HG03066 (cell line): ENCODE measurements around the gene GBP4.
"Not testable (repeated sequence)": the region's sequence is repeated elsewhere in the genome, so short reads cannot be mapped to it uniquely, and the experiment has no call there.

Experiments used
- ATAC-seq: cut with Tn5 transposase; IDR thresholded peaks from one replicate; pipeline ENCODE4 v1.9.1; 2021; ENCODE audit warnings: low read depth; ENCODE audit not compliant: unreplicated experiment

Gene GBP4, protein sequence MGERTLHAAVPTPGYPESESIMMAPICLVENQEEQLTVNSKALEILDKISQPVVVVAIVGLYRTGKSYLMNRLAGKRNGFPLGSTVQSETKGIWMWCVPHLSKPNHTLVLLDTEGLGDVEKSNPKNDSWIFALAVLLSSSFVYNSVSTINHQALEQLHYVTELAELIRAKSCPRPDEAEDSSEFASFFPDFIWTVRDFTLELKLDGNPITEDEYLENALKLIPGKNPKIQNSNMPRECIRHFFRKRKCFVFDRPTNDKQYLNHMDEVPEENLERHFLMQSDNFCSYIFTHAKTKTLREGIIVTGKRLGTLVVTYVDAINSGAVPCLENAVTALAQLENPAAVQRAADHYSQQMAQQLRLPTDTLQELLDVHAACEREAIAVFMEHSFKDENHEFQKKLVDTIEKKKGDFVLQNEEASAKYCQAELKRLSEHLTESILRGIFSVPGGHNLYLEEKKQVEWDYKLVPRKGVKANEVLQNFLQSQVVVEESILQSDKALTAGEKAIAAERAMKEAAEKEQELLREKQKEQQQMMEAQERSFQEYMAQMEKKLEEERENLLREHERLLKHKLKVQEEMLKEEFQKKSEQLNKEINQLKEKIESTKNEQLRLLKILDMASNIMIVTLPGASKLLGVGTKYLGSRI

DNA sequence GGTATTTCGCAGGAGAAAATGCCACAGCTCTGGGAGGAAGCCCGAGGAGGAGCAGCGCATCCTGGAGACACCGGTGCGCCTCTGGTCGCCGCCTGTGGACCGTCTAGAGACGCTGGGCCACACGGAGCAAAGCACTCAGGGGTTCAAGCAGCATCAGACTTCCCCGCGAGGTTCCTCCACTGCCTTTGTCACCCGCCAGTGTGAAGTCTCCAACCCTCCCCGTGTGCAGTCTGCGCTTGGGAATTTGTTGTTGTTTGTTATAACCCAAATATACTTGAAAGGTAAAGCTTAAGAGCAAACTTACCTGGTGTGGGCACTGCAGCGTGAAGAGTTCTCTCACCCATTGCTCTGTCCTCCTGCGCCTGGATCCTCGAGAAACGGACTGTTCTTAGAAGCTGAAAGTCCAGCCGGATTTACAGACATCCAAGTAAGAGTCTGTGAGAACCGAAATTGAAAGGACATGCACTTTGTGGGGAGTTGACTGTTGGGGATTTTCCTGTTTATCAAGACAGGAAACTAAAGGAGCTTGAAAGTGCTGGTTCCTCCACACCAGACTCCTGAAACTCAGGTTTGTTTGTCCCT is at the start of gene GBP4:
GBP4 (minus strand) TSS at position 452 of the 582 bp plus-strand sequence; CDS start at position 344, 108 bp downstream.
- peak; percentile 59 for ATAC-seq

DNA sequence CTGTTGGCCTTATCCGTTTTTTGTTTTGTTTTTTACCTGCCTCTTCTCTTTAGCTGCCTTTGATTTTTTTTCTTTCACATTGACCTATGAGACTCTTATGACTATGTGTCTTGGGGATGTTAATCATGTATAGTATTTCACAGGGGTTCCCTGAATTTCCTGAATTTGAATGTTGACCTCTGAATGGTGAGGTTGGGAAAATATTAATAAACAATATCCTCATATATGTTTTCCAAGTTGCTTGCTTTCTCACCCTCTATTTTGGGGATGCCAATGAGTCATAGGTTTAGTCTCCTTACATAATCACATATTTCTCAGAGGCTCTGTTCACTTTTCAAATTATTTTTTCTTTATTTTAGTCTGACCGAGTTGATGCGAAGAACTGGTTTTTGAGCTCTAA is 44.3 kb upstream of the GBP4 start:
- ATAC-seq = no peak

DNA sequence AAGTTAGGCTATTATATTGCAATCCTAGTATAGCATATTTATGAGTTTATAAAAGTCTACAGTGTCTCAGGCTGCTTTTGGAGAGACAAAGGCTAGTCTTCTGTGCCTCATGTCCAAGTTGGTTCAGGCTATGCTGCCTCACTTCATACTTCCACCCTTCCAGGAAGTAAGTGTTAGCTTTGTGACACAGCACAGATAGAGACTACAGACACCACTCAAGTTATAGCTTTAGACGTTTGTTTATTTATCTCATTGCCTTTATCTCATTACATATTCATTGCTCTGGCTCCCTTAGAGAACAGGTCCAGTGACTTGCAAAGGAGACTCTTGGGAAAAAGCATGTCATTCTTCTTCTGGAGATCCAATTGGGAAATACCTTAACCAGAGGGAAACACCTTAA is 22.6 kb upstream of the GBP4 start:
- ATAC-seq = no peak

- ATAC-seq = not testable (repeated sequence)
Observed at GRCh38 chr1:89219851-89220250, 21.1 kb upstream of the GBP4 start.

GRCh38 chr1:89218941-89219340 is 20.2 kb upstream of the GBP4 start:
- ATAC-seq = not testable (repeated sequence)

DNA sequence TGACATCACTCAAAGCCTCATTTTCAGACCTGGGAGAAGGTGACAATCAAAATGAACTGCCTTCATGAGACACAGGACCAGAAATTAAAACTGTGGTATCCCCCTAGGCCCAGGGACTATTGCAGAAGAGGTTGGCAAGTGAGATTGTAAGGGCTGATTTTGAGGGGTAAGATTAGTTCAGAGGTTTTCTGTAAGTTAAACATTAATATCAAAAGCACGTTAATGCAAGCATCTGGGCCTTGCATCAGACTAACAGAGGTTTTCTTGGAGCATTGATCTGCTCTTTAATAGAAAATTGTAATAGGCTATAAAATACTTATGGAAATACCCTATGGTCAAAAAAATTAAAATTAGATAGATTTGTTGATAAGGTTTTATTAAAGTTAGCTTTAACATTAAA is 14.6 kb upstream of the GBP4 start:
- no peak for ATAC-seq

DNA sequence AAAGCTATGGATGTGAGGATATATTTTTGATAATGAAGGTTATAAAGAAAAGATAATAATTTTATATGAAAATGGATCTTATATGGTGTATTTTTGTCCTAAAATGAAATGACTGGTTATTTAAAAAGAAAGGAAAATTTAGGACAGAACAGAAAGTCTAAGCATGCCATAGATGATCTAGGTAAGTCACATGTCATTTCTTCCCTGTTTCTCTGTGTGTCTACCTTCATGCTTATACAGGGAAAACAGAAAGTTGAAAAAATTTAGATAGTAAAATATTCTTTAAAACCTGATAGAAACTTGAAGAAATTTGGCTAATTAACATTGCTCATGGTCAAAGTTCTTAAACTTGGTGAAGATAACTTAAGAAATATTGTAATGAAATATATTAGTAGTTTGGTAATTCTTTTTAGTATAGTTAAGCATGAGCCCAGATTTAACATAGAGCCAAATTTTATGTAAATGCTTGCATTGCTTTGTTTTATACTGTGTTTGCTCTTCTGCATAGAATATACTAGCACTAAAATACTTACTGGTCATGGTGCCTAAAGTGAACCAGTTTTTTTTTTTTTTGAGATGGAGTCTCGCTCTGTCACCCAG is 12.4 kb upstream of the GBP4 start:
- no peak for ATAC-seq

- ATAC-seq = no peak
Observed at GRCh38 chr1:89206373-89206772, 7.6 kb upstream of the GBP4 start.

DNA sequence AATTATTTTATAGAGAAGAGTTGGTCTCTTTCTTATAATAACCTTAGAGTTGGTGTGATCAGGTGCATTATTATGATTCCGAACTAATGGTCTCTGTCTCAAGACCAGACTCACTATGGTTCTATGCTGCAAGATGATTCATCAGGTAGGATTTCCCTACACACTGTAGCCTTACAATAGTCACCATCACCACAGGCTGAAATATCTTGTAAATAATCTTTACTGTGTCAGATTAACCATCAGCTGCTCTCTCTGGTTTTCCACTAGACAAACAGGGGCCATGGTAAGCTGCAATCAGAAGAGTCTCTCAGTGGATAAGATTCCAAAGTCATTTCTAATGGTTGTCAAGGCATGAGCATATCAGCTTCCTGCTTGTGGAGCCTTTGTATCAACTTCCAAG is 4.4 kb upstream of the GBP4 start:
- no peak for ATAC-seq

DNA sequence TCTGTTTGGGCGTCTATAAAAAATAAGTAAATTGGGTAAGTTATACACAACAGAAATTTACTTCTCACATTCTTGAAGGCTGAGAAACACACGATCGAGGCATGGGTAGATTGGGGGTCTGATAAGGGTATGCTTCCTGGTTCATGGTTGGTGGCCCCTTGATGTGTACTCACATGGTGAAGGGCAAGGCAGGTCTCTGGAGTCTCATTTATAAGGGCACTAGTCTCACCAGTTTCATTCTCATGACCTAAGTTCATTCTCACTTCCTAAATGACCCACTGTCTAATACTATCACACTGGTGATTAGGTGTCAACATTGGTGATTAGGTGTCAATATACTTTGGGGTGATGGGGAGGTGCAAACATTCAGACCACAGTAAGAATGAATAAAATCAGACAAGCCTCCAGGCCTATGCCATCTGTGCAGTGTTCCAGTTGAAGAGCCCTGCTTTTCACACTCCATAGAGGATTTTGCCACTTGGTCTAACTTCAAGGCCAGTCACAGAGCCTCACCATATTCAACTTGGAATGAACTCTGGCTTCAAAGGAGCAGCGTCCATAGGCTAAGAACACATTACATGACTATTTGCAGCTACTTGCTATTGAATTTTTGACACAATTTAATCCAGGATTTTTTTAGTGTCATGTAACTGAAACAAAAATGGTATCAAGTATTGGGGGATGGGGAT is 2.5 kb upstream of the GBP4 start:
- ATAC-seq = peak; percentile 65

GRCh38 chr1:89200663-89201062 is 1.9 kb upstream of the GBP4 start:
- ATAC-seq = no peak

- no peak for ATAC-seq
Observed at GRCh38 chr1:89199525-89200031, 836 bp upstream of the GBP4 start.

DNA sequence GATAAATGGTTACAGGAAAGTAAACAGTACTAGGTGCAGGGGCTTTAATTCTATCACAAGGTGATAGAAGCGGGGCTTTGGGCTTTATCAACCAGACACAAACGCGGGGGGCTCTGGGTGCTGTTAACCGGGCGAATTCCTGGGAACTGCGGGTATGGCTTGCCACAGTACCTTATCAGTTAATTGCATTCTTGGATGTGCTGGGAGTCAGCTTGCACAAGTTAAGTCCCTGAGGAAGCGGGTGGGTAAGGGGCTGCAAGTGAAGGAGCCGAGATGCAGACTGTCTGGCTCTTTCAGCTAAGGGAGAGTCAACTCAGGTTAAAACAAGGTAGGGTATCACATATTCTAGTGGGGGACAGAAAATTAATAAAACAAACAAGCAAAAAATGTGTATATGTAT is 661 bp downstream of the GBP4 start:
- no peak for ATAC-seq

- ATAC-seq = no peak
Observed at GRCh38 chr1:89195476-89195875, 3.3 kb downstream of the GBP4 start.

- no peak for ATAC-seq
Observed at GRCh38 chr1:89191314-89191713, 7.4 kb downstream of the GBP4 start.

DNA sequence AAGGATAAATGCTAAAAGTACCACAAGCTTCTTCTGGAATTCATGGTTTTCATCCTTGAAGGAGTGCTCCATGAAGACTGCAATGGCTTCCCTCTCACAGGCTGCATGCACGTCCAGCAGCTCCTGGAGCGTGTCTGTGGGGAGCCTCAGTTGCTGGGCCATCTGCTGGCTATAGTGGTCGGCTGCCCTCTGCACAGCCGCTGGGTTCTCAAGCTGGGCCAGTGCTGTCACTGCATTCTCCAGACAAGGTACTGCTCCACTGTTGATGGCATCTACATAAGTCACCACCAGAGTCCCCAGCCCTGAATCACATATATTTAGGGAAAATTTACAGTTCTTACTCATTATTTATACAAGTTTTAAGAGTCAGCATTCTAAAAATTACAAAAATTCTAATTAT is 8.7 kb downstream of the GBP4 start:
- no peak for ATAC-seq

DNA sequence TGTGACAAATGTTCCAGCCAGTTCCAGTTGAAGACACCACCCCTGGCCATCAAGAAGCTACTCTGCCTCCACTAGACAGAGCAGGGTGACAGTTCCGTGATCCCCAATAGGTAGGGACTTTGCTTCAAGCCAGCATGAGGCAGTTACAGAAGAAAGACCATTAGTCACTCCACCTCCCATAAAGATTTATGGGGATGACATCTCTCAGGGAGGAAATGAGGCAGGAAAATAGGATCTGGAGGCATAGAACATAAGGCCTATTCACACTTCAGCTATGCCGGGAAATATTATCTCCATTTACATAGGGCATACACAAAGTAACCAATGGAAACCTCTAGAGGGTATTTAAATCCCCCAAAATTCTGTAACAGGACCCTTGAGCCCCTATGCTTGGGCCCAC is 19.4 kb downstream of the GBP4 start:
- no peak for ATAC-seq

DNA sequence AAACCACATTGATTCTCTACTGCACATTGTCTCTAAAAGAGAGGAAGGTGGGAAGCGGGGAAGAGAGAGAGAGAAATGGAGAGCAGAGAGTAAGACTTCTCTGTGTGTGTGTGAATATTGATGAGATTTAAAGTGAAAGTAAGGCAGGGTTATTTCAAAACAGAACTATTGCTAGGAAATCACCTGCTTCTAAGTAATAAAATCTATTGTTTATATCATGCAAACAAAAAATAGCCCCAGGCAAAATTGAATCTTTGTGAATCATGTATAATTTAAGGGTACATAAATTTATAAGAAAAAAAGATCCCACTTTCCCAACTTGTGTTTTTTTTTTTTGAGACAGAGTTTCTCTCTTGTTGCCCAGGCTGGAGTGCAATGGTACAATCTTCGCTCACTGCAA is 21.8 kb downstream of the GBP4 start:
- no peak for ATAC-seq

DNA sequence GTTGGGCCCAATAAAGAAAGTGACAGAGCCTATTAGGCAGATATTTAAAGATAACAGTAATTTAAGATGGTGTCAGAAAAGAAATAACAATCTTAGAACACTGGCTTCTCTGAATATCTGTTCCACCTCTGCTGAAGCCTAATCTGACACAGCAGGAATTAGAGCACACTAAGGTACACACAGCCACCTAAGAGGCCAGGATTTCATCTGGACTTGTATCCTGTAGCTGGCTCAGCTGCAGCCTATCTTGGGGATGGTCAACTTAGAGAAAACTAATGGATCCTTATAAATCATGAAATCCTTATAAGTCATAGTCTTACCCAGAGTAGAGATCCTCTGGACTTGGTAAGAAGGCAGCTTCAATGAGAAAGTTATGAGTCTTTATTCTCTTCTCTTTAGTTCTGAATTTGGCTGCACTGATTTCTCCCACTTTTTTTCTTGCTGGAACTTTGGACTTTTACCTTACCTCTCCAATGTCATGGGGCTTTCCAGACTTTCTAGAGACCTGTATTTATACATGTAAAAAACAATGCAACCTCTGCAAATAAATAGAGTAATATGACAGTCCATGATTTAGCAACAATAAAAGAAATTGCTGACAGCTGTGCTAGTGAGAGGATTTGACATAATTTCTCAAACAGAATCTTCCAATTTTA is 23.0 kb downstream of the GBP4 start, which contains the start of gene GBP7:
GBP7 (minus strand) TSS at position 403 of the 656 bp plus-strand sequence. CDS start 4,068 bp downstream, outside the sequence.
- no peak for ATAC-seq

DNA sequence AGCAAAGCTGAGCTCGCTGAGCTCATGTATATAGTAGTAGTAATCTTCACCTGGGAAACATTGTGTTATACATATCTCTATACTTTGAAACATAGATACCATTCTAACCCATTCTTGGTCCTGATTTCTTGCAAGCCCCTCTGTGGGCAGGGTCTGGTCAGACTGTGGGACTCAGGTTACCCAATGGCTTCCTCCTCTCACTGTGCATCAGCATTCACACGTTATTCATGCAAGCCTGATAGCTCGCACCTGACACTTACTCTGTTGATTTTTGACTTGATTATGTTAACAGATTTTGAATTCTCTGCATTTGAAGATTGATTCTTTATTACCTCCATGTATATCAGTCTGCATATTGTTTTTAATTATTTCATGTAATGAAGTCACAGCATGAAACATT is 24.3 kb downstream of the GBP4 start:
- no peak for ATAC-seq
